HepG2 (cell line): ENCODE measurements around the gene PTPRM. TPM values are rescaled to one million over a fixed set of nuclear protein-coding genes. Genes with fewer than 3 reads are reported as not detected.

ENCODE experiments used
- ATAC-seq: fragments of 200-7000 bp; cut with Tn5 transposase; 3 replicates; pipeline ENCODE4 v1.9.1; 2020; ENCODE audit warnings: mild to moderate bottlenecking, moderate library complexity
- BruUV-seq: library from RNA; stranded (reverse); fragments of 400-500 nt; replicated peaks from 2 replicates; lab custom pipeline; 2021; lab: Mats Ljungman, UMichigan
- CTCF ChIA-PET: fragments of 300-600 bp; formaldehyde crosslinking; extraction: SDS; loops from one replicate; lab custom pipeline; 2021; ENCODE audit warnings: low total read pairs, inconsistent platforms, low intra/inter-chr PET ratio; lab: Yijun Ruan, JAX
- POLR2A ChIA-PET: fragments of 350-600 bp; sonication (Branson Sonifier 250); formaldehyde crosslinking; loops from one replicate; lab custom pipeline; 2020; ENCODE audit warnings: antibody characterized with exemption, inconsistent platforms; lab: Yijun Ruan, JAX
- DNase-seq: peaks from one replicate; pipeline ENCODE4 v3.0.0-alpha.2; 2015; ENCODE audit warnings: low spot score
- FAIRE-seq: peaks from 3 replicates; lab custom pipeline; 2011; peaks lifted over from hg19 to GRCh38; lab: Jason Lieb, UNC
- H2AFZ ChIP-seq: one replicate; pipeline ENCODE4 v1.6.1; 2011; ENCODE audit warnings: low read length, inconsistent platforms
- H3K27ac ChIP-seq: fragments of 300-600 bp; 3 replicates; pipeline ENCODE4 v1.8.0; 2011; ENCODE audit warnings: mixed run types, mild to moderate bottlenecking, mixed read lengths, low read length, inconsistent platforms; ENCODE audit not compliant: insufficient read depth; ENCODE audit errors: extremely low read length
- H3K27me3 ChIP-seq, 2 experiments: fragments of 200-600 bp in 1 of 2; 2 replicates in 1 of 2; 3 replicates in 1 of 2; pipeline versions ENCODE4 v1.6.0 to v1.8.0; 2011; ENCODE audit warnings: low read length in 2 of 2, mild to moderate bottlenecking in 2 of 2, moderate library complexity in 2 of 2, inconsistent platforms in 1 of 2; ENCODE audit not compliant: insufficient read depth in 2 of 2, control insufficient read depth in 1 of 2
- H3K36me3 ChIP-seq, 2 experiments: fragments of 200-600 bp in 1 of 2; replicated peaks in 1 of 2; 2 replicates in 1 of 2; 3 replicates in 1 of 2; pipeline versions ENCODE4 v1.5.1 to v1.8.0; 2011; ENCODE audit warnings: low read length in 2 of 2, inconsistent platforms in 1 of 2; ENCODE audit not compliant: insufficient read depth in 2 of 2, control insufficient read depth in 1 of 2
- H3K4me1 ChIP-seq: 2 replicates; pipeline ENCODE4 v1.5.1; 2012; ENCODE audit warnings: low read length, inconsistent platforms; ENCODE audit not compliant: insufficient read depth
- H3K4me2 ChIP-seq: 2 replicates; pipeline ENCODE4 v1.6.0; 2011; ENCODE audit warnings: low read depth, low read length, inconsistent platforms
- H3K4me3 ChIP-seq, 3 experiments: fragments of 200-600 bp in 1 of 3; sonication (generic), shearing (Covaris generic) in 1 of 3; replicated peaks in 1 of 3; 2 replicates each; pipeline ENCODE4 v1.5.1; 2011 to 2016; ENCODE audit warnings: low read length in 3 of 3, inconsistent platforms in 2 of 3, low read depth in 2 of 3, mild to moderate bottlenecking in 2 of 3, control low read depth in 1 of 3, mixed read lengths in 1 of 3; ENCODE audit not compliant: insufficient read depth in 1 of 3
- H3K79me2 ChIP-seq: one replicate; pipeline ENCODE4 v1.6.1; 2011; ENCODE audit warnings: low read length, inconsistent platforms; ENCODE audit not compliant: insufficient read depth
- H3K9ac ChIP-seq: 2 replicates; pipeline ENCODE4 v1.6.0; 2011; ENCODE audit warnings: mild to moderate bottlenecking, low read depth, low read length, inconsistent platforms; ENCODE audit not compliant: insufficient read depth
- H3K9me3 ChIP-seq: 2 replicates; pipeline ENCODE4 v1.5.1; 2012; ENCODE audit warnings: mild to moderate bottlenecking, low read length
- H4K20me1 ChIP-seq: 2 replicates; pipeline ENCODE4 v1.6.0; 2011; ENCODE audit warnings: inconsistent platforms, mild to moderate bottlenecking, low read length, moderate library complexity; ENCODE audit not compliant: insufficient read depth
- BORCS8-MEF2B ChIP-seq: sonication (generic); formaldehyde crosslinking; IDR thresholded peaks from 2 replicates; pipeline ENCODE4 v1.8.0; 2022; ENCODE audit warnings: mild to moderate bottlenecking, missing genetic modification reagents
- GFI1 ChIP-seq: sonication (generic); formaldehyde crosslinking; IDR thresholded peaks from 2 replicates; pipeline ENCODE4 v1.5.0; 2020; ENCODE audit warnings: missing genetic modification reagents, mild to moderate bottlenecking, borderline replicate concordance
- NR2F1 ChIP-seq, 2 experiments: fragments of 450-650 bp in 1 of 2; formaldehyde crosslinking in 1 of 2; IDR thresholded peaks; 2 replicates each; pipeline versions ENCODE4 v1.5.0 to v1.6.1; 2016 to 2020; ENCODE audit warnings: mild to moderate bottlenecking in 1 of 2, missing compliant biosample characterization in 1 of 2, missing genetic modification reagents in 1 of 2, moderate library complexity in 1 of 2
- NR2F6 ChIP-seq, 2 experiments: IDR thresholded peaks; 2 replicates each; pipeline ENCODE4 v1.6.1; 2016; ENCODE audit warnings: antibody characterized with exemption in 1 of 2, mild to moderate bottlenecking in 1 of 2
- STAG1 ChIP-seq: sonication (generic); formaldehyde crosslinking; IDR thresholded peaks from 2 replicates; pipeline ENCODE4 v1.4.0; 2020; ENCODE audit warnings: missing genetic modification reagents
- TCF7 ChIP-seq: sonication (generic); IDR thresholded peaks from 2 replicates; pipeline ENCODE4 v1.6.1; 2016; ENCODE audit warnings: antibody characterized with exemption, low read depth
- ZBTB38 ChIP-seq: sonication (generic); formaldehyde crosslinking; IDR thresholded peaks from 2 replicates; pipeline ENCODE4 v1.5.1; 2020; ENCODE audit warnings: mild to moderate bottlenecking, missing genetic modification reagents
- WGBS: methylation state at CpG from one replicate; pipeline ENCODE4 v1.1.6; 2017; ENCODE audit warnings: low lambda C conversion rate; 5-methylcytosine and 5-hydroxymethylcytosine counted together
- in situ Hi-C: cut with HindIII; loops from 2 replicates; pipeline ENCODE4 v1.10.0; 2017; ENCODE audit warnings: low pct_unique_long_range_greater_than_20kb; ENCODE audit not compliant: extremely low pct_ligation_motif_present
- intact Hi-C: fragments of 100-400 bp; cut with micrococcal nuclease; formaldehyde crosslinking; loops from one replicate; pipeline ENCODE4 v1.10.0; 2022; ENCODE audit not compliant: unreplicated experiment
- polyA plus RNA-seq, 8 experiments: library from polyadenylated mRNA; depleted of rRNA in 3 of 8; stranded (reverse) in 7 of 8; unstranded in 1 of 8; fragments of >200 nt; fragmentation: Illumina TruSeq in 4 of 8; extraction: Trizol in 4 of 8; gene quantifications; 2 replicates each; pipeline versions ENCODE4 v1.2.1 to v1.2.3, GENCODE V29; 2011 to 2016; ENCODE audit warnings: low read depth in 4 of 8, missing spikeins in 1 of 8, mixed read lengths in 1 of 8; ENCODE audit not compliant: insufficient read depth in 1 of 8
- total RNA-seq, 5 experiments: library from RNA; depleted of rRNA; stranded (reverse); fragments of >200 nt; fragmentation: Illumina TruSeq; extraction: Trizol; gene quantifications; 2 replicates each; pipeline ENCODE4 v1.2.3, GENCODE V29; 2016; ENCODE audit warnings: low read depth in 1 of 5
- TF ChIP-seq, protein P1 (sequence below): fragments of 450-650 bp; IDR thresholded peaks from 2 replicates; pipeline ENCODE4 v1.6.1; 2017
- TF ChIP-seq, protein P2 (sequence below), 2 experiments: sonication (generic) in 1 of 2; formaldehyde crosslinking in 1 of 2; IDR thresholded peaks; 2 replicates each; pipeline versions ENCODE4 v1.6.1 to v1.9.0; 2014 to 2022; ENCODE audit warnings: antibody characterized with exemption in 1 of 2, borderline replicate concordance in 1 of 2, inconsistent platforms in 1 of 2, low read depth in 1 of 2, missing genetic modification reagents in 1 of 2
- TF ChIP-seq, protein P3 (sequence below): IDR thresholded peaks from 2 replicates; pipeline ENCODE4 v1.6.1; 2016; ENCODE audit warnings: missing compliant biosample characterization, missing genetic modification reagents, borderline replicate concordance

The PTPRM gene
- total and polyA plus RNA-seq, 2 of the 13 experiments (the other 11 are each of a cell fraction or from before 2014, with no cell fraction given) = 12.6 to 108 TPM

DNA sequence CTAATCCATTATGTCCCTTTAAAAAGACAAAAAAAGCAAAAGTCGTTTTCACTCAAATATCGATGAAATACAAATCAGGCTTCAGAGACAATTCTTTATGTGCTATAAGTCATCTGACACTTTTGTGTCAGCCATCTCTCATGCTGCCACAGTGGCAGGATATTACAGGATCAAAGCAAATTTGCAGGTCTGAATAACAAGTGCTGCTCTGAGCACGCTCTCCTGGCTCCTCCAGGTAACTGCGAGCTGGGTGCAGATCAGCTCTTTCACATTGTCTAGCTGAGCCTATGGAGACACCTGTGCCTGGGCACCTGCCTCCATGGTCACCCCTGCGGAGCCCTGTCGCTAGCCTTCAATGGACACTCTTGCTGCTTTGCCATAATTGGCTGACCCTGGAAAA, 792.0 kb downstream of the PTPRM start:
- no peak overlapping the region for H2AFZ ChIP-seq
- ChIA-PET CTCF (no interaction called here), POLR2A (no interaction called here)
- no peaks in the 10 kb centered on the region for H4K20me1 ChIP-seq
- 94% methylated on average over 5 of the region's 6 CpGs for WGBS
- H3K79me2 ChIP-seq = no peaks in the 10 kb centered on the region
- no peaks in the 10 kb centered on the region for H3K27me3 ChIP-seq
- DNase-seq = no peak
- no peak overlapping the region for H3K9ac ChIP-seq
- in situ Hi-C loops = no loop called here
- peak; percentile 47; the same call in 2 of the 3 replicates for ATAC-seq
- no peak for FAIRE-seq
- peaks cover 14% of the 10 kb centered on the region for H3K4me1 ChIP-seq
- H3K4me3 ChIP-seq = no peak overlapping the region
- H3K36me3 ChIP-seq = no peaks in the 10 kb centered on the region; a peak in 1 of 5 replicates
- H3K9me3 ChIP-seq = no peaks in the 10 kb centered on the region
- intact Hi-C loops = no loop called here
- H3K27ac ChIP-seq = no peak overlapping the region
- no TSS peak for BruUV-seq
- TF ChIP-seq NR2F6 (IDR thresholded peaks at IDR 0.05) (no peak), NR2F6 (CRISPR knock-in tag; IDR thresholded peaks at IDR 0.05) (no peak), STAG1 (0 out of 2 replicates have a peak, but pooled peaks have one; percentile 9)
- no peak overlapping the region for H3K4me2 ChIP-seq

DNA sequence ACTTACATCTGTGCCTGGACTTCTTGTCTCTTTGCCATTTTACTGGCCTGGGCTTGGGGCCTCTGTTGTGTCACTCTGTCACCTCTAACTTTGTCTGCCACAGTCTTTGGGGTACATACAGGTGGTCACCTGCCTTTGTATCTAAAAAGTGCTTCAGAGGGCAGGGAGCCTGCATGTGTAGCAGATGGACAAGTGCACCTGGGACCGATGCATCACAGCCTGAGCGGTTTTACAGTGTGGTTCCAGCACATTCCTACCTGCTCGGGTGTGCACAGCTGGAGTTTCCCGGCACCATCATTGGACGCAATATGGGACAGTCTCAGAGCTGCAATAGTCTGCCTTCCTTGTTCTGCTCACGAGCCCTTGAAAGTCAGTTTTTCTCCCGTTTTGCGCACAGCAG, 792.4 kb downstream of the PTPRM start:
- H3K4me3 ChIP-seq = no peak overlapping the region
- TF ChIP-seq, protein P1, sequence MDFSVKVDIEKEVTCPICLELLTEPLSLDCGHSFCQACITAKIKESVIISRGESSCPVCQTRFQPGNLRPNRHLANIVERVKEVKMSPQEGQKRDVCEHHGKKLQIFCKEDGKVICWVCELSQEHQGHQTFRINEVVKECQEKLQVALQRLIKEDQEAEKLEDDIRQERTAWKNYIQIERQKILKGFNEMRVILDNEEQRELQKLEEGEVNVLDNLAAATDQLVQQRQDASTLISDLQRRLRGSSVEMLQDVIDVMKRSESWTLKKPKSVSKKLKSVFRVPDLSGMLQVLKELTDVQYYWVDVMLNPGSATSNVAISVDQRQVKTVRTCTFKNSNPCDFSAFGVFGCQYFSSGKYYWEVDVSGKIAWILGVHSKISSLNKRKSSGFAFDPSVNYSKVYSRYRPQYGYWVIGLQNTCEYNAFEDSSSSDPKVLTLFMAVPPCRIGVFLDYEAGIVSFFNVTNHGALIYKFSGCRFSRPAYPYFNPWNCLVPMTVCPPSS = no peak
- TF ChIP-seq, protein P2, sequence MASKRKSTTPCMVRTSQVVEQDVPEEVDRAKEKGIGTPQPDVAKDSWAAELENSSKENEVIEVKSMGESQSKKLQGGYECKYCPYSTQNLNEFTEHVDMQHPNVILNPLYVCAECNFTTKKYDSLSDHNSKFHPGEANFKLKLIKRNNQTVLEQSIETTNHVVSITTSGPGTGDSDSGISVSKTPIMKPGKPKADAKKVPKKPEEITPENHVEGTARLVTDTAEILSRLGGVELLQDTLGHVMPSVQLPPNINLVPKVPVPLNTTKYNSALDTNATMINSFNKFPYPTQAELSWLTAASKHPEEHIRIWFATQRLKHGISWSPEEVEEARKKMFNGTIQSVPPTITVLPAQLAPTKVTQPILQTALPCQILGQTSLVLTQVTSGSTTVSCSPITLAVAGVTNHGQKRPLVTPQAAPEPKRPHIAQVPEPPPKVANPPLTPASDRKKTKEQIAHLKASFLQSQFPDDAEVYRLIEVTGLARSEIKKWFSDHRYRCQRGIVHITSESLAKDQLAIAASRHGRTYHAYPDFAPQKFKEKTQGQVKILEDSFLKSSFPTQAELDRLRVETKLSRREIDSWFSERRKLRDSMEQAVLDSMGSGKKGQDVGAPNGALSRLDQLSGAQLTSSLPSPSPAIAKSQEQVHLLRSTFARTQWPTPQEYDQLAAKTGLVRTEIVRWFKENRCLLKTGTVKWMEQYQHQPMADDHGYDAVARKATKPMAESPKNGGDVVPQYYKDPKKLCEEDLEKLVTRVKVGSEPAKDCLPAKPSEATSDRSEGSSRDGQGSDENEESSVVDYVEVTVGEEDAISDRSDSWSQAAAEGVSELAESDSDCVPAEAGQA (IDR thresholded peaks at IDR 0.05; ENCODE audit: low read depth) = no peak
- TF ChIP-seq, protein P2 (CRISPR knock-in tag; IDR thresholded peaks at IDR 0.05; ENCODE audit: borderline replicate concordance) = no peak
- TF ChIP-seq GFI1 (CRISPR knock-in tag) (no peak), TCF7 (no peak), BORCS8-MEF2B (CRISPR knock-in tag) (no peak), ZBTB38 (CRISPR knock-in tag) (no peak), NR2F1 (CRISPR knock-in tag; IDR thresholded peaks at IDR 0.05) (no peak)
- TF ChIP-seq, protein P3, sequence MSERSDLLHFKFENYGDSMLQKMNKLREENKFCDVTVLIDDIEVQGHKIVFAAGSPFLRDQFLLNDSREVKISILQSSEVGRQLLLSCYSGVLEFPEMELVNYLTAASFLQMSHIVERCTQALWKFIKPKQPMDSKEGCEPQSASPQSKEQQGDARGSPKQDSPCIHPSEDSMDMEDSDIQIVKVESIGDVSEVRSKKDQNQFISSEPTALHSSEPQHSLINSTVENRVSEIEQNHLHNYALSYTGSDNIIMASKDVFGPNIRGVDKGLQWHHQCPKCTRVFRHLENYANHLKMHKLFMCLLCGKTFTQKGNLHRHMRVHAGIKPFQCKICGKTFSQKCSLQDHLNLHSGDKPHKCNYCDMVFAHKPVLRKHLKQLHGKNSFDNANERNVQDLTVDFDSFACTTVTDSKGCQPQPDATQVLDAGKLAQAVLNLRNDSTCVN (CRISPR knock-in tag) = no peak

More for the DNA sequence above, 792.4 kb downstream of the PTPRM start:
- no peak overlapping the region for H2AFZ ChIP-seq
- intact Hi-C loops = no loop called here
- no peaks in the 10 kb centered on the region for H4K20me1 ChIP-seq
- in situ Hi-C loops = no loop called here
- ChIA-PET CTCF (no interaction called here), POLR2A (no interaction called here)
- H3K27ac ChIP-seq = no peak overlapping the region
- no peak overlapping the region for H3K4me2 ChIP-seq
- no peak overlapping the region for H3K9ac ChIP-seq
- H3K4me1 ChIP-seq = peaks cover 10% of the 10 kb centered on the region
- no peaks in the 10 kb centered on the region; a peak in 1 of 5 replicates for H3K36me3 ChIP-seq
- no peaks in the 10 kb centered on the region for H3K27me3 ChIP-seq
- no peaks in the 10 kb centered on the region for H3K9me3 ChIP-seq
- DNase-seq (no peak), FAIRE-seq (no peak), ATAC-seq (no peak)
- no peaks in the 10 kb centered on the region for H3K79me2 ChIP-seq
- WGBS = 94% methylated on average over 6 of the region's 8 CpGs
- no TSS peak for BruUV-seq
